Activated CD4-positive, alpha-beta memory T cell treated with anti-CD3 and anti-CD28 coated beads, Interleukin-2, amount 10 ng/mL, durations not matched to agents 7 days and 5 days (primary cell): ENCODE data around the gene RAET1L. TPM values are rescaled to one million over a fixed set of nuclear protein-coding genes. Genes with fewer than 3 reads are reported as not detected.

ENCODE experiments used
- CTCF ChIA-PET: fragments of 350-600 bp; sonication (Branson Sonifier 250); formaldehyde crosslinking; loops from one replicate; lab custom pipeline; 2021; ENCODE audit warnings: antibody characterized with exemption, inconsistent platforms; lab: Charles Lee
- POLR2A ChIA-PET: fragments of 350-600 bp; sonication (Branson Sonifier 250); formaldehyde crosslinking; loops from one replicate; lab custom pipeline; 2021; ENCODE audit warnings: antibody characterized with exemption; lab: Charles Lee
- DNase-seq: peaks from one replicate; pipeline ENCODE4 v3.0.0-alpha.2; 2020
- H3K27ac Mint-ChIP-seq: one replicate; pipeline ENCODE4 v1.8.0; 2021; ENCODE audit warnings: mild to moderate bottlenecking, mixed read lengths
- H3K27me3 Mint-ChIP-seq: one replicate; pipeline ENCODE4 v1.8.0; 2021; ENCODE audit warnings: mixed read lengths
- H3K36me3 Mint-ChIP-seq: one replicate; pipeline ENCODE4 v1.8.0; 2021; ENCODE audit warnings: low read depth, mixed read lengths
- H3K4me1 Mint-ChIP-seq: one replicate; pipeline ENCODE4 v1.8.0; 2021; ENCODE audit warnings: mixed read lengths
- H3K4me3 Mint-ChIP-seq: one replicate; pipeline ENCODE4 v1.8.0; 2021; ENCODE audit warnings: mild to moderate bottlenecking, mixed read lengths
- H3K9me3 Mint-ChIP-seq: one replicate; pipeline ENCODE4 v1.8.0; 2021; ENCODE audit warnings: mixed read lengths
- total RNA-seq, 2 experiments: library from RNA; stranded (reverse); gene quantifications; one replicate each; pipeline ENCODE4 v1.2.3, GENCODE V29; 2021

RAET1L gene
- total RNA-seq, 2 experiments from 2014 or later = not detected

- H3K9me3 Mint-ChIP-seq = no peaks in the 10 kb centered on the region
- H3K4me3 Mint-ChIP-seq = no peak overlapping the region
- DNase-seq = no peak
- ChIA-PET CTCF (interaction anchor here (1.4 kb wide), 1 partner anchor 13 kb away, joined by 7 read pairs; no protein-coding TSS in a partner anchor), POLR2A (no interaction called here)
- no peak overlapping the region for H3K27ac Mint-ChIP-seq
- peaks cover 12% of the 10 kb centered on the region for H3K4me1 Mint-ChIP-seq
- peaks cover 34% of the 10 kb centered on the region for H3K27me3 Mint-ChIP-seq
- H3K36me3 Mint-ChIP-seq = no peaks in the 10 kb centered on the region
These were observed 33.0 kb upstream of the RAET1L start for GRCh38 chr6:150058231-150058792.

- DNase-seq = no peak
- CTCF ChIA-PET = interaction anchor here (0.8 kb wide), 1 partner anchor 13 kb away, joined by 3 read pairs; no protein-coding TSS in a partner anchor
- Mint-ChIP-seq H3K27ac (no peak overlapping the region), H3K9me3 (no peaks in the 10 kb centered on the region), H3K27me3 (peaks cover 40% of the 10 kb centered on the region), H3K36me3 (no peaks in the 10 kb centered on the region), H3K4me3 (no peak overlapping the region), H3K4me1 (peaks cover 12% of the 10 kb centered on the region)
- POLR2A ChIA-PET = no interaction called here
These were observed 32.2 kb upstream of the RAET1L start for GRCh38 chr6:150057501-150057951.

- Mint-ChIP-seq H3K4me3 (no peak overlapping the region), H3K9me3 (no peaks in the 10 kb centered on the region), H3K4me1 (peaks cover 12% of the 10 kb centered on the region), H3K27me3 (peaks cover 46% of the 10 kb centered on the region), H3K27ac (no peak overlapping the region), H3K36me3 (no peaks in the 10 kb centered on the region)
- DNase-seq = no peak
- CTCF ChIA-PET = interaction anchor here (0.8 to 0.9 kb wide), 2 partner anchors 14 to 24 kb away, joined by 3 to 4 read pairs; no protein-coding TSS in a partner anchor
- POLR2A ChIA-PET = no interaction called here
These were observed 31.6 kb upstream of the RAET1L start for GRCh38 chr6:150056916-150057315.

- no peaks in the 10 kb centered on the region for H3K9me3 Mint-ChIP-seq
- no peak overlapping the region for H3K27ac Mint-ChIP-seq
- CTCF ChIA-PET = interaction anchor here (0.9 kb wide), 1 partner anchor 25 kb away, joined by 4 read pairs; no protein-coding TSS in a partner anchor
- H3K36me3 Mint-ChIP-seq = no peaks in the 10 kb centered on the region
- POLR2A ChIA-PET = no interaction called here
- no peak for DNase-seq
- peaks cover 51% of the 10 kb centered on the region for H3K27me3 Mint-ChIP-seq
- peaks cover 12% of the 10 kb centered on the region for H3K4me1 Mint-ChIP-seq
- H3K4me3 Mint-ChIP-seq = no peak overlapping the region
These were observed 30.8 kb upstream of the RAET1L start for GRCh38 chr6:150056156-150056555.

- H3K4me3 Mint-ChIP-seq = no peak overlapping the region
- CTCF ChIA-PET = interaction anchor here (1.0 to 3.6 kb wide), 5 partner anchors 16 to 340 kb away, joined by 3 to 20 read pairs (median 3); no protein-coding TSS in a partner anchor
- no peak overlapping the region for H3K27ac Mint-ChIP-seq
- H3K27me3 Mint-ChIP-seq = peaks cover 54% of the 10 kb centered on the region
- H3K36me3 Mint-ChIP-seq = no peaks in the 10 kb centered on the region
- DNase-seq = no peak
- POLR2A ChIA-PET = no interaction called here
- no peaks in the 10 kb centered on the region for H3K9me3 Mint-ChIP-seq
- H3K4me1 Mint-ChIP-seq = peaks cover 8% of the 10 kb centered on the region
These were observed 29.8 kb upstream of the RAET1L start for GRCh38 chr6:150055131-150055530.

- ChIA-PET CTCF (interaction anchor here (0.7 to 3.6 kb wide), 2 partner anchors 11 to 18 kb away, joined by 3 to 20 read pairs; no protein-coding TSS in a partner anchor), POLR2A (no interaction called here)
- H3K36me3 Mint-ChIP-seq = no peaks in the 10 kb centered on the region
- H3K4me1 Mint-ChIP-seq = no peaks in the 10 kb centered on the region
- no peaks in the 10 kb centered on the region for H3K9me3 Mint-ChIP-seq
- no peak overlapping the region for H3K27ac Mint-ChIP-seq
- H3K4me3 Mint-ChIP-seq = no peak overlapping the region
- no peak for DNase-seq
- H3K27me3 Mint-ChIP-seq = peaks cover 53% of the 10 kb centered on the region
These were observed 28.1 kb upstream of the RAET1L start for GRCh38 chr6:150053450-150053849.

- H3K36me3 Mint-ChIP-seq = no peaks in the 10 kb centered on the region
- CTCF ChIA-PET = interaction anchor here (1.4 kb wide), 1 partner anchor 345 kb away, joined by 4 read pairs; no protein-coding TSS in a partner anchor
These were observed 25.5 kb upstream of the RAET1L start for GRCh38 chr6:150050846-150051245.

GRCh38 chr6:150048099-150048498, 22.8 kb upstream of the RAET1L start:
- CTCF ChIA-PET = no interaction called here

More at GRCh38 chr6:150050846-150051245, 25.5 kb upstream of the RAET1L start:
- H3K4me3 Mint-ChIP-seq = no peak overlapping the region
- H3K4me1 Mint-ChIP-seq = no peaks in the 10 kb centered on the region
- no peaks in the 10 kb centered on the region for H3K9me3 Mint-ChIP-seq
- peaks cover 66% of the 10 kb centered on the region for H3K27me3 Mint-ChIP-seq
- POLR2A ChIA-PET = no interaction called here
- no peak overlapping the region for H3K27ac Mint-ChIP-seq
- no peak for DNase-seq

GRCh38 chr6:150046943-150047342, 21.6 kb upstream of the RAET1L start:
- Mint-ChIP-seq H3K27me3 (peaks cover 52% of the 10 kb centered on the region), H3K27ac (no peak overlapping the region), H3K36me3 (no peaks in the 10 kb centered on the region), H3K4me1 (no peaks in the 10 kb centered on the region), H3K4me3 (no peak overlapping the region), H3K9me3 (no peaks in the 10 kb centered on the region)
- POLR2A ChIA-PET = no interaction called here
- DNase-seq = no peak
- CTCF ChIA-PET = no interaction called here

More at GRCh38 chr6:150048099-150048498, 22.8 kb upstream of the RAET1L start:
- Mint-ChIP-seq H3K27me3 (peaks cover 54% of the 10 kb centered on the region), H3K36me3 (no peaks in the 10 kb centered on the region), H3K27ac (no peak overlapping the region), H3K4me1 (no peaks in the 10 kb centered on the region), H3K9me3 (no peaks in the 10 kb centered on the region), H3K4me3 (no peak overlapping the region)
- DNase-seq = no peak
- POLR2A ChIA-PET = no interaction called here

- H3K4me3 Mint-ChIP-seq = no peak overlapping the region
- POLR2A ChIA-PET = no interaction called here
- H3K27ac Mint-ChIP-seq = no peak overlapping the region
- peaks cover 61% of the 10 kb centered on the region for H3K27me3 Mint-ChIP-seq
- CTCF ChIA-PET = no interaction called here
- no peak for DNase-seq
- H3K4me1 Mint-ChIP-seq = no peaks in the 10 kb centered on the region
- H3K9me3 Mint-ChIP-seq = no peaks in the 10 kb centered on the region
- H3K36me3 Mint-ChIP-seq = no peaks in the 10 kb centered on the region
These were observed 19.4 kb upstream of the RAET1L start for GRCh38 chr6:150044621-150045145.

GRCh38 chr6:150043501-150044412, 18.4 kb upstream of the RAET1L start:
- Mint-ChIP-seq H3K4me3 (no peak overlapping the region), H3K27me3 (peaks cover 70% of the 10 kb centered on the region), H3K4me1 (peaks cover 3% of the 10 kb centered on the region), H3K36me3 (no peaks in the 10 kb centered on the region), H3K27ac (no peak overlapping the region), H3K9me3 (no peaks in the 10 kb centered on the region)
- CTCF ChIA-PET = no interaction called here
- DNase-seq = no peak
- POLR2A ChIA-PET = no interaction called here

GRCh38 chr6:150043096-150043495, 17.8 kb upstream of the RAET1L start:
- Mint-ChIP-seq H3K27ac (no peak overlapping the region), H3K27me3 (peaks cover 73% of the 10 kb centered on the region), H3K9me3 (no peaks in the 10 kb centered on the region), H3K4me3 (no peak overlapping the region), H3K36me3 (no peaks in the 10 kb centered on the region), H3K4me1 (peaks cover 8% of the 10 kb centered on the region)
- ChIA-PET CTCF (no interaction called here), POLR2A (no interaction called here)
- no peak for DNase-seq
